DOHH2 (cell line): Measurements from ENCODE around the gene GABRG3.

ENCODE experiments used
- CTCF ChIP-seq: fragments of 200-600 bp; sonication (generic); IDR thresholded peaks from one replicate; pipeline ENCODE4 v1.5.1; 2014; ENCODE audit warnings: antibody characterized with exemption, mild to moderate bottlenecking, low read depth, low read length; ENCODE audit not compliant: poor library complexity, severe bottlenecking
- EZH2phosphoT487 ChIP-seq: fragments of 200-600 bp; sonication (generic); IDR thresholded peaks from 2 replicates; pipeline ENCODE4 v1.6.1; 2017; ENCODE audit warnings: borderline replicate concordance, mild to moderate bottlenecking, antibody characterized with exemption, low read length, moderate library complexity, mixed read lengths

DNA sequence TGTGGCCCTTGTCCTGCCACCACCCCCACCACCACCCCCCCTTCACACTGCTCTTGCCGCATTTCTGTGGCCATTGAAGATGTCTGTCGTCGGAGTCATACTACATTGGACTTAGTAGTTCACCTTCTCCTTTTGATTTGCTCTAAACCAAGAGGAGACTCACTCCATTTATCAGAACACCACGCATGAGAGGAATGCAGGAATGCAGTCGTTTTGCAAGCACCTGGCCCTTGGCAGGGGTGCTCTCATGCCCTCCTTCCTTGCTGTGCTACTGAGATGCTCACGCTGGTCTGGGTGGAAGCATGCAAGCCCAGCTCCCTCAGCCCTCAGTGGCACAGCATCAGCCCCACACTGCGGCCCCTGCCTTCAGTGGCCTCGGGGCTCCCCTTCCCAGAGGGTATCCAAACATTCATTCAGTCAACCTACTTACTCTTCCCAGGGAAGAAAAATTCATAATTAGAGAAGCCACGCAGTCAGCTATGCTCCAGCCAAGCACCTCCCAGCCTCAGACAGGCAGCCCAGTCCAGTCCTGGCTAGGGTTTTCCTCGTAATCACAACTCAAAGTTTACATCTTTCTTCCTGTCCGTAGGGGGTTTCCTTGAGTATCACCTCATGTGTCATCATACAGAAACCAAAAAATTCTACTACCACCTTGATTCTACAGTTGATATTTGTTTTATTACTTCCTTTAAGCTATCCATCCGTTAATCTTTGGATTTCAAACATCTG is 520.0 kb downstream of the GABRG3 start:
- no peak for TF ChIP-seq CTCF
- no peak for TF ChIP-seq EZH2phosphoT487
